ENCODE results near the gene SGPL1.

Gene SGPL1

GRCh38 chr10:70889291-70889690, 73.5 kb downstream of the SGPL1 start:
- Histone ChIP-seq H3K27me3 (ENCODE audit: control insufficient read depth in 3 of 3, insufficient read depth in 3 of 3, low read depth in 1 of 3, low read length in 3 of 3) (no peaks in the 10 kb centered on the region), H3K27ac (replicated peaks; ENCODE audit: low read length) (no peak overlapping the region), H2BK12ac (ENCODE audit: low read length) (no peak overlapping the region), H3K4me1 (ENCODE audit: control insufficient read depth in 2 of 2, insufficient read depth in 1 of 2, low read depth in 1 of 2, low read length in 2 of 2) (peaks cover 9 to 10% of the 10 kb centered on the region in 2 donors), H4K91ac (ENCODE audit: low read depth, low read length, poor library complexity) (no peak overlapping the region), H3K14ac (ENCODE audit: low read length) (no peak overlapping the region), H3K4me3 (ENCODE audit: low read length in 2 of 2) (peak overlapping the region in 1 of 2 donors; percentile 61), H3K18ac (ENCODE audit: low read length) (no peak overlapping the region), H3K36me3 (replicated peaks in 1 of 2; ENCODE audit: control insufficient read depth in 2 of 2, insufficient read depth in 2 of 2, low read length in 2 of 2) (peaks cover 5 to 12% of the 10 kb centered on the region in 2 donors), H3K4me2 (ENCODE audit: insufficient read depth, low read length, poor library complexity, severe bottlenecking) (no peak overlapping the region), H2AK5ac (ENCODE audit: low read depth, low read length) (no peak overlapping the region), H2BK5ac (ENCODE audit: low read length) (no peak overlapping the region), H3K79me1 (ENCODE audit: low read depth, low read length) (no peaks in the 10 kb centered on the region), H3K9me3 (replicated peaks in 1 of 2; ENCODE audit: control insufficient read depth in 2 of 2, insufficient read depth in 1 of 2, low read depth in 1 of 2, low read length in 2 of 2) (no peaks in the 10 kb centered on the region), H3K9ac (ENCODE audit: low read depth, low read length, poor library complexity) (no peak overlapping the region), H3K4ac (ENCODE audit: low read length) (no peak overlapping the region), H4K8ac (ENCODE audit: low read depth, low read length) (no peak overlapping the region), H2BK15ac (ENCODE audit: low read length) (no peak overlapping the region), H2AFZ (ENCODE audit: low read length) (no peak overlapping the region), H3K23ac (ENCODE audit: low read depth, low read length, poor library complexity) (no peak overlapping the region), H2BK120ac (ENCODE audit: low read depth, low read length) (no peak overlapping the region)
- WGBS, 2 donors (ENCODE audit: extremely low coverage in 2 of 2, insufficient read length in 2 of 2, insufficient replicate concordance in 1 of 2), result no CpG with 5 or more reads among the region's 3 CpGs
- no peak for DNase-seq (ENCODE audit: low spot score)

- no peak for DNase-seq (ENCODE audit: low spot score)
- peak overlapping the region in 1 of 2 donors; percentile 23 for H3K4me3 ChIP-seq (ENCODE audit: low read length in 2 of 2)
- H3K79me1 ChIP-seq (ENCODE audit: low read depth, low read length), result no peaks in the 10 kb centered on the region
- no peak overlapping the region for H3K23ac ChIP-seq (ENCODE audit: low read depth, low read length, poor library complexity)
- H4K8ac ChIP-seq (ENCODE audit: low read depth, low read length), result no peak overlapping the region
- peak overlapping the region; percentile 32 for H2BK12ac ChIP-seq (ENCODE audit: low read length)
- H2BK5ac ChIP-seq (ENCODE audit: low read length), result no peak overlapping the region
- no peak overlapping the region for H3K4ac ChIP-seq (ENCODE audit: low read length)
- H3K27me3 ChIP-seq (ENCODE audit: control insufficient read depth in 3 of 3, insufficient read depth in 3 of 3, low read depth in 1 of 3, low read length in 3 of 3), result no peaks in the 10 kb centered on the region
- peak overlapping the region; percentile 68 for H2AFZ ChIP-seq (ENCODE audit: low read length)
- H2BK120ac ChIP-seq (ENCODE audit: low read depth, low read length), result no peak overlapping the region
- H3K18ac ChIP-seq (ENCODE audit: low read length), result peak overlapping the region; percentile 24
- no CpG with 5 or more reads among the region's 7 CpGs for WGBS, 2 donors (ENCODE audit: extremely low coverage in 2 of 2, insufficient read length in 2 of 2, insufficient replicate concordance in 1 of 2)
- H3K9me3 ChIP-seq (replicated peaks in 1 of 2; ENCODE audit: control insufficient read depth in 2 of 2, insufficient read depth in 1 of 2, low read depth in 1 of 2, low read length in 2 of 2), result no peaks in the 10 kb centered on the region
- no peak overlapping the region for H4K91ac ChIP-seq (ENCODE audit: low read depth, low read length, poor library complexity)
- H3K27ac ChIP-seq (replicated peaks; ENCODE audit: low read length), result no peak overlapping the region
- H3K4me2 ChIP-seq (ENCODE audit: insufficient read depth, low read length, poor library complexity, severe bottlenecking), result no peak overlapping the region
- H3K36me3 ChIP-seq (replicated peaks in 1 of 2; ENCODE audit: control insufficient read depth in 2 of 2, insufficient read depth in 2 of 2, low read length in 2 of 2), result no peaks in the 10 kb centered on the region
- H2BK15ac ChIP-seq (ENCODE audit: low read length), result no peak overlapping the region
- H3K14ac ChIP-seq (ENCODE audit: low read length), result no peak overlapping the region
- H3K4me1 ChIP-seq (ENCODE audit: control insufficient read depth in 2 of 2, insufficient read depth in 1 of 2, low read depth in 1 of 2, low read length in 2 of 2), result peaks cover 9 to 10% of the 10 kb centered on the region in 2 donors
- H3K9ac ChIP-seq (ENCODE audit: low read depth, low read length, poor library complexity), result no peak overlapping the region
- no peak overlapping the region for H2AK5ac ChIP-seq (ENCODE audit: low read depth, low read length)
These were observed 75.2 kb downstream of the SGPL1 start for GRCh38 chr10:70890917-70891431.

GRCh38 chr10:70891627-70892026, 75.9 kb downstream of the SGPL1 start:
- Histone ChIP-seq H4K91ac (ENCODE audit: low read depth, low read length, poor library complexity) (no peak overlapping the region), H3K79me1 (ENCODE audit: low read depth, low read length) (no peaks in the 10 kb centered on the region), H2AFZ (ENCODE audit: low read length) (no peak overlapping the region), H3K4me1 (ENCODE audit: control insufficient read depth in 2 of 2, insufficient read depth in 1 of 2, low read depth in 1 of 2, low read length in 2 of 2) (peaks cover 9 to 10% of the 10 kb centered on the region in 2 donors), H3K23ac (ENCODE audit: low read depth, low read length, poor library complexity) (no peak overlapping the region), H2BK120ac (ENCODE audit: low read depth, low read length) (no peak overlapping the region), H3K18ac (ENCODE audit: low read length) (no peak overlapping the region), H2BK12ac (ENCODE audit: low read length) (no peak overlapping the region), H2AK5ac (ENCODE audit: low read depth, low read length) (no peak overlapping the region), H3K4ac (ENCODE audit: low read length) (no peak overlapping the region), H4K8ac (ENCODE audit: low read depth, low read length) (no peak overlapping the region), H2BK5ac (ENCODE audit: low read length) (no peak overlapping the region), H3K14ac (ENCODE audit: low read length) (no peak overlapping the region), H3K36me3 (replicated peaks in 1 of 2; ENCODE audit: control insufficient read depth in 2 of 2, insufficient read depth in 2 of 2, low read length in 2 of 2) (no peaks in the 10 kb centered on the region), H3K27me3 (ENCODE audit: control insufficient read depth in 3 of 3, insufficient read depth in 3 of 3, low read depth in 1 of 3, low read length in 3 of 3) (peaks cover 0 to 4% (median 0%) of the 10 kb centered on the region in 3 experiments), H3K27ac (replicated peaks; ENCODE audit: low read length) (no peak overlapping the region), H3K4me2 (ENCODE audit: insufficient read depth, low read length, poor library complexity, severe bottlenecking) (no peak overlapping the region), H3K9me3 (replicated peaks in 1 of 2; ENCODE audit: control insufficient read depth in 2 of 2, insufficient read depth in 1 of 2, low read depth in 1 of 2, low read length in 2 of 2) (no peaks in the 10 kb centered on the region), H2BK15ac (ENCODE audit: low read length) (no peak overlapping the region), H3K4me3 (ENCODE audit: low read length in 2 of 2) (no peak overlapping the region), H3K9ac (ENCODE audit: low read depth, low read length, poor library complexity) (no peak overlapping the region)
- WGBS, 2 donors (ENCODE audit: extremely low coverage in 2 of 2, insufficient read length in 2 of 2, insufficient replicate concordance in 1 of 2), result no CpG with 5 or more reads among the region's 1 CpG
- DNase-seq (ENCODE audit: low spot score), result no peak

- H2BK12ac ChIP-seq (ENCODE audit: low read length), result no peak overlapping the region
- H3K4me2 ChIP-seq (ENCODE audit: insufficient read depth, low read length, poor library complexity, severe bottlenecking), result no peak overlapping the region
These were observed 76.9 kb downstream of the SGPL1 start for GRCh38 chr10:70892631-70893030.

More at GRCh38 chr10:70892631-70893030, 76.9 kb downstream of the SGPL1 start:
- Histone ChIP-seq H3K23ac (ENCODE audit: low read depth, low read length, poor library complexity) (no peak overlapping the region), H3K27me3 (ENCODE audit: control insufficient read depth in 3 of 3, insufficient read depth in 3 of 3, low read depth in 1 of 3, low read length in 3 of 3) (peaks cover 0 to 10% (median 0%) of the 10 kb centered on the region in 3 experiments), H2AFZ (ENCODE audit: low read length) (no peak overlapping the region), H3K9me3 (replicated peaks in 1 of 2; ENCODE audit: control insufficient read depth in 2 of 2, insufficient read depth in 1 of 2, low read depth in 1 of 2, low read length in 2 of 2) (no peaks in the 10 kb centered on the region), H2AK5ac (ENCODE audit: low read depth, low read length) (no peak overlapping the region), H3K18ac (ENCODE audit: low read length) (no peak overlapping the region), H4K8ac (ENCODE audit: low read depth, low read length) (no peak overlapping the region), H2BK15ac (ENCODE audit: low read length) (no peak overlapping the region), H3K4ac (ENCODE audit: low read length) (no peak overlapping the region), H3K14ac (ENCODE audit: low read length) (no peak overlapping the region), H3K4me3 (ENCODE audit: low read length in 2 of 2) (no peak overlapping the region), H3K9ac (ENCODE audit: low read depth, low read length, poor library complexity) (no peak overlapping the region), H3K4me1 (ENCODE audit: control insufficient read depth in 2 of 2, insufficient read depth in 1 of 2, low read depth in 1 of 2, low read length in 2 of 2) (peaks cover 5 to 6% of the 10 kb centered on the region in 2 donors), H3K27ac (replicated peaks; ENCODE audit: low read length) (no peak overlapping the region), H3K36me3 (replicated peaks in 1 of 2; ENCODE audit: control insufficient read depth in 2 of 2, insufficient read depth in 2 of 2, low read length in 2 of 2) (no peaks in the 10 kb centered on the region), H4K91ac (ENCODE audit: low read depth, low read length, poor library complexity) (no peak overlapping the region), H2BK5ac (ENCODE audit: low read length) (no peak overlapping the region), H2BK120ac (ENCODE audit: low read depth, low read length) (no peak overlapping the region), H3K79me1 (ENCODE audit: low read depth, low read length) (no peaks in the 10 kb centered on the region)
- no peak for DNase-seq (ENCODE audit: low spot score)
- WGBS, 2 donors (ENCODE audit: extremely low coverage in 2 of 2, insufficient read length in 2 of 2, insufficient replicate concordance in 1 of 2), result no CpG with 5 or more reads among the region's 4 CpGs
